Left ventricle myocardium inferior (tissue), 1 donor: ENCODE data around the gene OSM. TPM values are rescaled to one million over a fixed set of nuclear protein-coding genes. Genes with fewer than 3 reads are reported as not detected.
A peak's percentile ranks its signal among the peaks of the same experiment; 100 is the strongest.

ENCODE experiments used
- DNase-seq: peaks from one replicate; pipeline ENCODE4 v3.0.0-alpha.2; 2020
- H3K27ac ChIP-seq: fragments of 200-600 bp; replicated peaks from 2 replicates; pipeline ENCODE4 v1.8.0; 2021
- H3K27me3 ChIP-seq: fragments of 200-600 bp; 2 replicates; pipeline ENCODE4 v1.8.0; 2021; ENCODE audit warnings: low read depth
- H3K36me3 ChIP-seq: fragments of 200-600 bp; 2 replicates; pipeline ENCODE4 v1.8.0; 2021
- H3K4me1 ChIP-seq: fragments of 200-600 bp; 2 replicates; pipeline ENCODE4 v1.8.0; 2021
- H3K4me3 ChIP-seq: fragments of 200-600 bp; 2 replicates; pipeline ENCODE4 v1.8.0; 2021; ENCODE audit warnings: mild to moderate bottlenecking, moderate library complexity
- H3K9me3 ChIP-seq: fragments of 200-600 bp; replicated peaks from 2 replicates; pipeline ENCODE4 v1.8.0; 2021
- CTCF ChIP-seq: fragments of 200-600 bp; IDR thresholded peaks from 2 replicates; pipeline ENCODE4 v1.8.0; 2021; ENCODE audit warnings: antibody characterized with exemption, mild to moderate bottlenecking, borderline replicate concordance
- intact Hi-C: fragments of 100-400 bp; cut with micrococcal nuclease; formaldehyde crosslinking; loops from one replicate; pipeline ENCODE4 v1.11.0; 2022
- total RNA-seq: library from RNA; stranded (reverse); fragmentation: NEBNext Ultra II Directional; extraction: Animal tissue kit (Norgen Biotek cat#: 25700); gene quantifications from one replicate; pipeline ENCODE4 v1.2.1, GENCODE V29; 2021
- donor health status: DM: no; HTN: yes; CAD: no; lungs with severe emphysema.

OSM gene
- total RNA-seq, 1 donor from 2014 or later, result not detected

- Histone ChIP-seq H3K9me3 (no peaks in the 10 kb centered on the region), H3K4me3 (no peak overlapping the region), H3K27me3 (peaks cover 84% of the 10 kb centered on the region), H3K36me3 (no peaks in the 10 kb centered on the region), H3K4me1 (peaks cover 34% of the 10 kb centered on the region), H3K27ac (no peak overlapping the region)
- intact Hi-C loops, result no loop called here
- TF ChIP-seq CTCF, result no peak
- no peak for DNase-seq
Observed at GRCh38 chr22:30247974-30248373, 18.7 kb downstream of the OSM start.

GRCh38 chr22:30247561-30247960 lies 19.1 kb downstream of the OSM start:
- Histone ChIP-seq H3K9me3 (no peaks in the 10 kb centered on the region), H3K36me3 (no peaks in the 10 kb centered on the region), H3K4me1 (peaks cover 30% of the 10 kb centered on the region), H3K27me3 (peaks cover 88% of the 10 kb centered on the region), H3K27ac (no peak overlapping the region), H3K4me3 (no peak overlapping the region)
- intact Hi-C loops, result no loop called here
- no peak for DNase-seq
- no peak for TF ChIP-seq CTCF

DNA sequence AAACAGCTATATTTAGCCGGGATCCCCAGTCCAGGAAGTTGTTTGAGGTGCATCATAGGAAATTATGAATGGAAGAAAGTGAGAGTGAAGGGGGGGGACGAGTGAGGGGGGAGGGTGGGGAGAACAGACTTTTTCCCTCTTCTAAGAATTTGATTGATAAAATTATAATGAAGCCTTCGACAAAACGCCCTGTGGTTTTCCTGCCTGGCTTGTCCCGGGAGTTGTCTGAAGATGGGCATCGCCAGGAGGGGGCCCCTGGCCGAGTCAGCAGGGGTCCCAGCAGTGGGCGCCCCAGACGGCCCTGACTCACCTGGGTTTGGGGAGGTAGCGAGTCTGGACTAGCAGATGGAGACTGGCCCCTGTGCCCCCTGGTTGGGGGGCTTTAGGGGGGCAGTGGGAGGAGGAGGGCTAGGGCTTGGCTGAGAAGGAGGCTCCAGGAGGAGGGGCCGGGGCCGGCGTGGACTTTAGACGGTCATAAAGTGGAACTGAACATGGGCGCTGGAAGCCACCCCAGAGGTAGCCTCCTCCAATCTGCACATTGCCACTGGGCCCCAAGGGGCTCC lies 19.8 kb downstream of the OSM start:
- H3K4me1 ChIP-seq, result peaks cover 27% of the 10 kb centered on the region
- intact Hi-C loops, result no loop called here

GRCh38 chr22:30245985-30246813 lies 20.5 kb downstream of the OSM start, which contains the start of gene LIF:
Gene LIF (minus strand): TSS chr22:30246759. CDS start chr22:30246695, 64 bp downstream.
- peak; percentile 20 for TF ChIP-seq CTCF
- H3K27me3 ChIP-seq, result peaks cover 99% of the 10 kb centered on the region
- no peaks in the 10 kb centered on the region for H3K36me3 ChIP-seq
- intact Hi-C loops, result no loop called here
- no peaks in the 10 kb centered on the region for H3K9me3 ChIP-seq
- H3K4me3 ChIP-seq, result peak within 1 kb of the TSS; percentile 62
- DNase-seq, result no peak
- peaks cover 27% of the 10 kb centered on the region for H3K4me1 ChIP-seq
- H3K27ac ChIP-seq, result no peak within 1 kb of the TSS

More for the DNA sequence above, 19.8 kb downstream of the OSM start:
- no peak for TF ChIP-seq CTCF
- DNase-seq, result no peak
- Histone ChIP-seq H3K36me3 (no peaks in the 10 kb centered on the region), H3K4me3 (peak overlapping the region; percentile 62), H3K9me3 (no peaks in the 10 kb centered on the region), H3K27me3 (peaks cover 94% of the 10 kb centered on the region), H3K27ac (no peak overlapping the region)

DNA sequence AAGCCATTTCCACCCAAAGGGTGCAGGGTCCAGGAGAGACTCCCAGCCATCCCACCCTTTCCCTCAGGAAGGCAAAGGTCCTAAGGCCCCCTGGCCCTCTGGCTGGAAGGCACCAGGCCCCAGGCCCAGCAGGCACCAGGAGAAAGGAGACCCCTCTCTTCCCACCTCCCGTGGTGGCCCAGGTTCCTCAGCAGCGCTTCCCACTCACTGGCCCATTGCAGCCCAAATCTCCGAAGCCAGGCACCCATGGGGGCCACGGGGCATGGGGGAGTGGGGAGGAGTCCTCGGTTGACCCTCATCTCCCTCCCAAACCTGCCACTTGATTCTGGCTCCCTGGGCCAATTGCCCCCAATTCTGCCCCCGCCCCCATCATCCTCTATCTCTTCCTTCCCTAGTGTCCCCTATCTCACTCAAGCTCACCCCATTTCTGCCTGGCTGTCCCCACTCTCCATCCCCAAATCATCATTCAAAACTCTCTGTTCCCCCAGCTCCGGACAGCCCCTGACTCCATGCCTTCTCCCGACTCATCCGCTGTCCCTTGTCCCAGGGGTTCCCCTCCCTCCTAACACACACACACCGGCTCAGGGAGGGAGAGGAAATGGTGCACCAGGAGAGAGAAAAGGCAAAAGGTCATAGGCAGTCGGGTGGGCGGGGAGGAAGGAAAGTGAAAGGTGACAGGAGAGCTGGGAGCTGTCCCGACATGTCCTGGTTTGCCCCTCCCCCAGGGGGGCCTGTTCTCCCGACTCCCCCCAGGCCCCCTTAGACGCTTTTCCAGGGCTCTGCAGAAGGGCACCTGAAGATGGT lies 21.3 kb downstream of the OSM start:
- Histone ChIP-seq H3K27ac (no peak overlapping the region), H3K4me1 (peaks cover 27% of the 10 kb centered on the region), H3K9me3 (no peaks in the 10 kb centered on the region), H3K36me3 (no peaks in the 10 kb centered on the region), H3K4me3 (peak overlapping the region; percentile 62), H3K27me3 (peaks cover 98% of the 10 kb centered on the region)
- intact Hi-C loops, result no loop called here
- DNase-seq, result no peak
- no peak for TF ChIP-seq CTCF
